Subcutaneous adipose tissue (tissue), 4 donors: Measurements from ENCODE around the gene SPATA16. TPM values are rescaled to one million over a fixed set of nuclear protein-coding genes. Genes with fewer than 3 reads are reported as not detected.

Source experiments
- CTCF ChIP-seq: fragments of 450-650 bp; IDR thresholded peaks from one replicate; pipeline ENCODE4 v1.5.1; 2016; ENCODE audit warnings: low read depth, mild to moderate bottlenecking, control low read depth, antibody characterized with exemption, moderate library complexity
- total RNA-seq, 4 donors: library from RNA; depleted of rRNA; stranded (reverse); fragments of >200 nt; gene quantifications; one replicate each; pipeline ENCODE4 v1.1.0, GENCODE V29; 2016

Gene SPATA16
- total RNA-seq, 4 donors from 2014 or later = not detected

- TF ChIP-seq CTCF = no peak
These were observed 137.6 kb downstream of the SPATA16 start for GRCh38 chr3:173003471-173003870.

GRCh38 chr3:173001622-173002021, 139.4 kb downstream of the SPATA16 start:
- TF ChIP-seq CTCF = no peak

- no peak for TF ChIP-seq CTCF
These were observed 140.5 kb downstream of the SPATA16 start for GRCh38 chr3:173000553-173000952.

- TF ChIP-seq CTCF = no peak
These were observed 147.6 kb downstream of the SPATA16 start for GRCh38 chr3:172993412-172993811.

- TF ChIP-seq CTCF = no peak
These were observed 149.5 kb downstream of the SPATA16 start for GRCh38 chr3:172991424-172991996.

- TF ChIP-seq CTCF = no peak
These were observed 151.7 kb downstream of the SPATA16 start for GRCh38 chr3:172989373-172989772.

- TF ChIP-seq CTCF = no peak
These were observed 153.8 kb downstream of the SPATA16 start for GRCh38 chr3:172987273-172987672.
